GM20000 (cell line): ENCODE data around the gene SLC2A13.
"Not testable (repeated sequence)": the region's sequence is repeated elsewhere in the genome, so short reads cannot be mapped to it uniquely, and the experiment has no call there.

Experiments
- DNase-seq: peaks from one replicate; pipeline ENCODE4 v3.0.0; 2012; ENCODE audit warnings: low spot score
- TF ChIP-seq, protein P1 (sequence below): IDR thresholded peaks from 2 replicates; pipeline ENCODE4 v1.5.1; 2012; ENCODE audit warnings: mild to moderate bottlenecking, control low read depth; ENCODE audit errors: extremely low read depth, missing control alignments

Gene SLC2A13

DNA sequence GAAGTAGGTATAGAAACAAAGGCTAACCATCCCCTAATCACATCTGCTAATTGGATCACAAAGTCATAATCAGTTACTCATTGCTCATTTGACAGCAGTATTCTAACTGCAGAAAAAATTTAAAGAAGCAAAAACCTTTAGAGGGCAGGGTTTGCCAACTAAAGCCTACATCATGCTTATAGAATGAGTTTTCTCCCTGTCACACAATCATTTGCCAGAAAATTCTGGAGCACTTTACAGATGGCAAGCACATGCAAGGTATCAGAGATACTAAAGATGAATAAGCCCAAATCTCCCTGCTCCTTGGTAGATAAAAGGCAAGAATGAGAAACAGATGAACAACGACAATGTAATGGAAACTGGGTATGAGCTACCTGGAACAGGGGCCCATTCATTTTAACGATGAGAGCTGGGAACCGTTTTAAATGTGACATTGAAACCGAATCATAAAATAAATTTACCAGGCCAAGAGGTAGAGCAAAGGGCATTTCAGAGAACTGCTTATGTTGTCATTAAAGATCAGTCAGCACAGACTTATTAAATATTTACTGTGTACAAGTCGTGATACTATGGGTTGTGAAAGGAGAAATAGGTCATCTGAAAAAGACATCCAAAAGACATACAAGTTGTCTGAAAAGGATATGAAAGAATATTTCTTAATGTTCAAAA, 274.9 kb downstream of the SLC2A13 start:
- no peak for DNase-seq
- TF ChIP-seq, protein P1, sequence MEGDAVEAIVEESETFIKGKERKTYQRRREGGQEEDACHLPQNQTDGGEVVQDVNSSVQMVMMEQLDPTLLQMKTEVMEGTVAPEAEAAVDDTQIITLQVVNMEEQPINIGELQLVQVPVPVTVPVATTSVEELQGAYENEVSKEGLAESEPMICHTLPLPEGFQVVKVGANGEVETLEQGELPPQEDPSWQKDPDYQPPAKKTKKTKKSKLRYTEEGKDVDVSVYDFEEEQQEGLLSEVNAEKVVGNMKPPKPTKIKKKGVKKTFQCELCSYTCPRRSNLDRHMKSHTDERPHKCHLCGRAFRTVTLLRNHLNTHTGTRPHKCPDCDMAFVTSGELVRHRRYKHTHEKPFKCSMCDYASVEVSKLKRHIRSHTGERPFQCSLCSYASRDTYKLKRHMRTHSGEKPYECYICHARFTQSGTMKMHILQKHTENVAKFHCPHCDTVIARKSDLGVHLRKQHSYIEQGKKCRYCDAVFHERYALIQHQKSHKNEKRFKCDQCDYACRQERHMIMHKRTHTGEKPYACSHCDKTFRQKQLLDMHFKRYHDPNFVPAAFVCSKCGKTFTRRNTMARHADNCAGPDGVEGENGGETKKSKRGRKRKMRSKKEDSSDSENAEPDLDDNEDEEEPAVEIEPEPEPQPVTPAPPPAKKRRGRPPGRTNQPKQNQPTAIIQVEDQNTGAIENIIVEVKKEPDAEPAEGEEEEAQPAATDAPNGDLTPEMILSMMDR = no peak

GRCh38 chr12:39830171-39830570, 275.7 kb downstream of the SLC2A13 start:
- TF ChIP-seq, protein P1 = no peak

DNA sequence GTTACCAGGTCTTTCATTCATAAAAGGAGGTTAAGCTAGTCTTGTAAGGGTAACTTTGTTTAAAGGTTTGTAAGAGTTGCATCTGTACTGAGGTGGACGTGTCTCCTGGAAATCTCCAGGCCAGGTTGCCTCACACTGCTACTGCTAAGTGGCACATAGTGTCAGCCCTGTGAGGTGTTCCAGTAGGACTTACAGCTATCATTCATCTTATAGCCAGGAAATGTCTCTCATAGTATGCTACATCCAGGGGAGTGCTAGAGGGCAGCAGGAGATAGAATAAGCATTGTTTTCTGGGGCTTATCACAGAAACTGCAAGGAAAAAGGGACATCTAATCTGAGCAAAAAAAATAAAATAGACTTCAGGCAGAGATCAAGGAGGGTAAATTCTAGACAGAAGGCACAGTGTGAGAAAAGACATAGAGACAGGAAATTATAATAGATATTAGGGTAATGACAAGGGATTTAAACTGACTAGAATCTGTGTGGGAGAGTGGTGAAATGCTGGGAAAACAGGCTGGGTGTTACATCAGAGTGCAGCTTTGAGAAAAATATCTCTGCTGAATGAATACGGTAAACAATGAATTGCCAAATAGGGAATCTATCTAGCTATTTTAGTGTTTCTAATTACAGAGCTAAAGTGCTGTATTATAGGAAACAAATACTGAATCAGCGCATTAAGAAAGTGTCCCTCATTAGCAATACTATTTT, 281.2 kb downstream of the SLC2A13 start:
- DNase-seq = no peak

More at GRCh38 chr12:39830171-39830570, 275.7 kb downstream of the SLC2A13 start:
- DNase-seq = no peak

GRCh38 chr12:39816671-39817185, 289.2 kb downstream of the SLC2A13 start:
- TF ChIP-seq, protein P1 = no peak
- no peak for DNase-seq

More for the DNA sequence above, 281.2 kb downstream of the SLC2A13 start:
- TF ChIP-seq, protein P1 = no peak

GRCh38 chr12:39815746-39816145, 290.1 kb downstream of the SLC2A13 start:
- DNase-seq = no peak

DNA sequence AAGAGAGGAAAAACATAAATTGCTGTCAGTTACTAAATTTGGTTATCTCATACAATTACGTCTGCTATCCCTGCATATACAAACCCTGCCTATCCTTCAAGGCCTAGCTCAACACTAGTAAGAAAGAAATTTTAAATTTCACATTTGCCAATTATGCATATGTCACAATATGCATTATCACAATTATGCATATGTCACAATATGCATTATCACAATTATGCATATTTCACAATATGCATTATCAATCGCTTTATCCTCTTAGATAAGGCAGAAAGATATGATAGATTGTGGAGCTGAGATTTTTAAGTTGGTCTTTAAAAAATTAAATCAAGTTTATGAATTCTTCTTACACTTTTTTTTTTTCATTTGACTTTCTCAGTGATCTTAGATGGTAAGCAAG, 291.3 kb downstream of the SLC2A13 start:
- no peak for DNase-seq
- TF ChIP-seq, protein P1 = no peak

More at GRCh38 chr12:39815746-39816145, 290.1 kb downstream of the SLC2A13 start:
- TF ChIP-seq, protein P1 = no peak

GRCh38 chr12:39813776-39814175, 292.1 kb downstream of the SLC2A13 start:
- TF ChIP-seq, protein P1 = no peak

GRCh38 chr12:39812456-39812855, 293.4 kb downstream of the SLC2A13 start:
- DNase-seq = not testable (repeated sequence)

More at GRCh38 chr12:39813776-39814175, 292.1 kb downstream of the SLC2A13 start:
- no peak for DNase-seq
